ENCODE results near the gene RASSF8.

Gene RASSF8

GRCh38 chr12:25982416-25982815, 23.9 kb downstream of the RASSF8 start:
- H2AFZ ChIP-seq (ENCODE audit: low read depth, low read length, severe bottlenecking) = no peak overlapping the region
- no peak overlapping the region for H3K27ac ChIP-seq (ENCODE audit: low read depth, low read length)
- H3F3A ChIP-seq (ENCODE audit: insufficient read depth) = no peaks in the 10 kb centered on the region
- H3K4me3 ChIP-seq (ENCODE audit: insufficient read depth, low read length, poor library complexity, severe bottlenecking) = no peak overlapping the region
- H3K4me2 ChIP-seq (ENCODE audit: low read depth, low read length, poor library complexity, severe bottlenecking) = no peak overlapping the region
- H3K9ac ChIP-seq (ENCODE audit: low read length) = no peak overlapping the region
- TF ChIP-seq EZH2phosphoT487 (conservative IDR thresholded peaks at IDR 0.05; ENCODE audit: low read length) (no peak), CTCF (IDR thresholded peaks at IDR 0.05; ENCODE audit: insufficient read depth, low read length, poor library complexity, severe bottlenecking) (no peak)
- H3K79me2 ChIP-seq (ENCODE audit: insufficient read depth, low read length) = no peaks in the 10 kb centered on the region
- no peaks in the 10 kb centered on the region for H3K27me3 ChIP-seq (ENCODE audit: low read length)
- H4K20me1 ChIP-seq (ENCODE audit: low read depth, low read length) = no peaks in the 10 kb centered on the region
- no peaks in the 10 kb centered on the region for H3K9me3 ChIP-seq (ENCODE audit: insufficient read depth, low read length)
- H3K9me2 ChIP-seq (replicated peaks; ENCODE audit: insufficient read depth, low read length) = no peaks in the 10 kb centered on the region
- no peaks in the 10 kb centered on the region for H3K36me3 ChIP-seq (ENCODE audit: low read length)

GRCh38 chr12:25983625-25984024, 25.1 kb downstream of the RASSF8 start:
- Histone ChIP-seq H3K9me3 (ENCODE audit: insufficient read depth, low read length) (no peaks in the 10 kb centered on the region), H3K9ac (ENCODE audit: low read length) (no peak overlapping the region), H3F3A (ENCODE audit: insufficient read depth) (no peaks in the 10 kb centered on the region), H3K27ac (ENCODE audit: low read depth, low read length) (no peak overlapping the region), H3K4me3 (ENCODE audit: insufficient read depth, low read length, poor library complexity, severe bottlenecking) (no peak overlapping the region), H3K27me3 (ENCODE audit: low read length) (no peaks in the 10 kb centered on the region), H3K36me3 (ENCODE audit: low read length) (no peaks in the 10 kb centered on the region), H3K4me2 (ENCODE audit: low read depth, low read length, poor library complexity, severe bottlenecking) (no peak overlapping the region), H3K9me2 (replicated peaks; ENCODE audit: insufficient read depth, low read length) (no peaks in the 10 kb centered on the region), H4K20me1 (ENCODE audit: low read depth, low read length) (no peaks in the 10 kb centered on the region), H3K79me2 (ENCODE audit: insufficient read depth, low read length) (no peaks in the 10 kb centered on the region), H2AFZ (ENCODE audit: low read depth, low read length, severe bottlenecking) (no peak overlapping the region)
- TF ChIP-seq CTCF (IDR thresholded peaks at IDR 0.05; ENCODE audit: insufficient read depth, low read length, poor library complexity, severe bottlenecking) = no peak
- TF ChIP-seq EZH2phosphoT487 (conservative IDR thresholded peaks at IDR 0.05; ENCODE audit: low read length) = no peak

- Histone ChIP-seq H3K79me2 (ENCODE audit: insufficient read depth, low read length) (no peaks in the 10 kb centered on the region), H3K4me3 (ENCODE audit: insufficient read depth, low read length, poor library complexity, severe bottlenecking) (no peak overlapping the region), H3K9ac (ENCODE audit: low read length) (no peak overlapping the region)
Observed at GRCh38 chr12:25984759-25985158, 26.3 kb downstream of the RASSF8 start.

More at GRCh38 chr12:25984759-25985158, 26.3 kb downstream of the RASSF8 start:
- no peaks in the 10 kb centered on the region for H3K27me3 ChIP-seq (ENCODE audit: low read length)
- no peaks in the 10 kb centered on the region for H3K36me3 ChIP-seq (ENCODE audit: low read length)
- H3F3A ChIP-seq (ENCODE audit: insufficient read depth) = no peaks in the 10 kb centered on the region
- H3K9me2 ChIP-seq (replicated peaks; ENCODE audit: insufficient read depth, low read length) = no peaks in the 10 kb centered on the region
- no peaks in the 10 kb centered on the region for H3K9me3 ChIP-seq (ENCODE audit: insufficient read depth, low read length)
- no peaks in the 10 kb centered on the region for H4K20me1 ChIP-seq (ENCODE audit: low read depth, low read length)
- TF ChIP-seq CTCF (IDR thresholded peaks at IDR 0.05; ENCODE audit: insufficient read depth, low read length, poor library complexity, severe bottlenecking) (no peak), EZH2phosphoT487 (conservative IDR thresholded peaks at IDR 0.05; ENCODE audit: low read length) (no peak)
- H3K27ac ChIP-seq (ENCODE audit: low read depth, low read length) = no peak overlapping the region
- no peak overlapping the region for H3K4me2 ChIP-seq (ENCODE audit: low read depth, low read length, poor library complexity, severe bottlenecking)
- no peak overlapping the region for H2AFZ ChIP-seq (ENCODE audit: low read depth, low read length, severe bottlenecking)

Measured in SU-DHL-6 (cell line).